Measurements from ENCODE around the gene GPR52. TPM values are rescaled to one million over a fixed set of nuclear protein-coding genes. Genes with fewer than 3 reads are reported as not detected.

GPR52 gene
- total and polyA plus RNA-seq, 2 of the 4 experiments (the other 2 are of a cell fraction), result 0.90 TPM; not detected in 1

GRCh38 chr1:174401075-174401474, 46.7 kb upstream of the GPR52 start:
- Histone ChIP-seq H2AFZ (replicated peaks; ENCODE audit: low read length, poor library complexity) (no peak overlapping the region), H2BK5ac (ENCODE audit: low read depth, low read length, poor library complexity, severe bottlenecking) (no peak overlapping the region), H4K20me1 (ENCODE audit: insufficient read depth, low read length) (no peaks in the 10 kb centered on the region), H3K9ac (ENCODE audit: low read depth, low read length) (no peak overlapping the region), H3K4ac (ENCODE audit: low read depth, low read length) (no peak overlapping the region; the same call in 1 of the 2 replicates), H3K14ac (replicated peaks; ENCODE audit: low read depth, low read length) (no peak overlapping the region), H3K9me1 (ENCODE audit: insufficient read depth, low read length) (no peaks in the 10 kb centered on the region), H3K4me2 (ENCODE audit: low read depth, low read length) (no peak overlapping the region), H3K4me3 (ENCODE audit: insufficient read depth, low read depth, low read length) (no peak overlapping the region), H3K79me1 (ENCODE audit: low read depth in 1 of 2, low read length in 2 of 2) (no peaks in the 10 kb centered on the region), H4K5ac (ENCODE audit: low read depth, low read length) (no peak overlapping the region), H4K91ac (ENCODE audit: insufficient read depth, low read depth, low read length) (no peak overlapping the region), H2BK15ac (ENCODE audit: low read depth, low read length) (no peak overlapping the region), H2BK20ac (ENCODE audit: low read depth, low read length) (no peak overlapping the region), H3K9me3 (ENCODE audit: control insufficient read depth, insufficient read depth, low read length) (no peaks in the 10 kb centered on the region), H3K23ac (ENCODE audit: low read depth, low read length) (no peak overlapping the region), H3K4me1 (ENCODE audit: control insufficient read depth, insufficient read depth, low read length) (peaks cover 8% of the 10 kb centered on the region), H3K18ac (ENCODE audit: low read depth, low read length) (no peak overlapping the region), H3K27ac (ENCODE audit: insufficient read depth, low read length) (no peak overlapping the region), H3K36me3 (ENCODE audit: control insufficient read depth, insufficient read depth, low read length) (no peaks in the 10 kb centered on the region), H2AK9ac (replicated peaks; ENCODE audit: low read depth, low read length, poor library complexity) (no peak overlapping the region), H2AK5ac (ENCODE audit: low read depth, low read length) (no peak overlapping the region), H3K56ac (ENCODE audit: extremely low read depth, insufficient read depth, low read length) (no peak overlapping the region), H4K8ac (ENCODE audit: low read depth in 2 of 2, low read length in 2 of 2) (no peak overlapping the region), H3K27me3 (ENCODE audit: control insufficient read depth, insufficient read depth, low read length) (no peaks in the 10 kb centered on the region), H2BK120ac (ENCODE audit: low read depth, low read length) (0 out of 2 replicates have a peak overlapping the region, but pooled peaks have one; percentile 30)
- intact Hi-C loops (cut with micrococcal nuclease) (no loop called here), dilution Hi-C loops (cut with HindIII; ENCODE audit: low sequenced_read_pairs, unreplicated experiment) (no loop called here), in situ Hi-C loops (cut with MboI; ENCODE audit: low sequenced_read_pairs) (no loop called here)
- no TSS peak for BruUV-seq (replicated peaks)
- TF ChIP-seq BHLHE40 (IDR thresholded peaks at IDR 0.05; ENCODE audit: low read depth, low read length) (no peak), POLR2A (IDR thresholded peaks at IDR 0.05; ENCODE audit: low read depth, low read length) (no peak), SMC3 (IDR thresholded peaks at IDR 0.05; ENCODE audit: low read depth, low read length) (no peak), CTCF (conservative IDR thresholded peaks at IDR 0.05; ENCODE audit: low read depth, low read length) (no peak), CHD1 (IDR thresholded peaks at IDR 0.05; ENCODE audit: low read depth, low read length) (no peak), CEBPB (IDR thresholded peaks at IDR 0.05; ENCODE audit: low read depth, low read length) (no peak), MXI1 (IDR thresholded peaks at IDR 0.05; ENCODE audit: borderline replicate concordance, low read depth, low read length) (no peak), NFE2L2 (IDR thresholded peaks at IDR 0.05; ENCODE audit: low read depth, low read length) (no peak), MAFK (IDR thresholded peaks at IDR 0.05; ENCODE audit: low read depth, low read length) (no peak), RFX5 (IDR thresholded peaks at IDR 0.05; ENCODE audit: low read depth, low read length) (no peak), MAZ (IDR thresholded peaks at IDR 0.05; ENCODE audit: borderline replicate concordance, low read depth, low read length) (no peak), USF2 (IDR thresholded peaks at IDR 0.05; ENCODE audit: low read depth, low read length) (no peak), RCOR1 (IDR thresholded peaks at IDR 0.05; ENCODE audit: insufficient replicate concordance, low read length) (no peak), FOS (IDR thresholded peaks at IDR 0.05; ENCODE audit: low read depth, low read length) (no peak), RAD21 (IDR thresholded peaks at IDR 0.05; ENCODE audit: low read length) (no peak)
- POLR2A ChIA-PET (ENCODE audit: unreplicated experiment), result no interaction called here
- DNase-seq, result no peak
- CTCF ChIA-PET, result no interaction called here
- no peak for ATAC-seq (ENCODE audit: low read depth)
- no CpG with 5 or more reads among the region's 4 CpGs for WGBS, 2 experiments (ENCODE audit: extremely low coverage in 2 of 2, insufficient read length in 1 of 2)

Measured in IMR-90 (cell line).